IMR-90 (cell line): ENCODE results near the gene PEAK1.

Experiments used
- CTCF ChIP-seq: conservative IDR thresholded peaks from 2 replicates; pipeline ENCODE4 v1.5.1; 2012; ENCODE audit warnings: mild to moderate bottlenecking, low read depth, low read length, improper control_type of control experiment
- NFE2L2 ChIP-seq: fragments of 150-350 bp; IDR thresholded peaks from 2 replicates; pipeline ENCODE4 v1.6.1; 2016; ENCODE audit warnings: low read depth, mild to moderate bottlenecking, low read length
- POLR2A ChIP-seq: IDR thresholded peaks from 2 replicates; pipeline ENCODE4 v1.6.1; 2012; ENCODE audit warnings: mild to moderate bottlenecking, low read depth, low read length
- RCOR1 ChIP-seq: IDR thresholded peaks from 2 replicates; pipeline ENCODE4 v1.6.1; 2012; ENCODE audit warnings: mild to moderate bottlenecking, low read length, improper control_type of control experiment; ENCODE audit not compliant: insufficient replicate concordance

GRCh38 chr15:77361456-77361855, 58.4 kb downstream of the PEAK1 start:
- no peak for TF ChIP-seq CTCF
- no peak for TF ChIP-seq NFE2L2
- TF ChIP-seq POLR2A: no peak
- no peak for TF ChIP-seq RCOR1
